ENCODE measurements around the gene KAT7. TPM values are rescaled to one million over a fixed set of nuclear protein-coding genes. Genes with fewer than 3 reads are reported as not detected.
A peak's percentile ranks its signal among the peaks of the same experiment; 100 is the strongest.

The KAT7 gene
- total RNA-seq, 1 donor from 2014 or later: 30.5 TPM

DNA sequence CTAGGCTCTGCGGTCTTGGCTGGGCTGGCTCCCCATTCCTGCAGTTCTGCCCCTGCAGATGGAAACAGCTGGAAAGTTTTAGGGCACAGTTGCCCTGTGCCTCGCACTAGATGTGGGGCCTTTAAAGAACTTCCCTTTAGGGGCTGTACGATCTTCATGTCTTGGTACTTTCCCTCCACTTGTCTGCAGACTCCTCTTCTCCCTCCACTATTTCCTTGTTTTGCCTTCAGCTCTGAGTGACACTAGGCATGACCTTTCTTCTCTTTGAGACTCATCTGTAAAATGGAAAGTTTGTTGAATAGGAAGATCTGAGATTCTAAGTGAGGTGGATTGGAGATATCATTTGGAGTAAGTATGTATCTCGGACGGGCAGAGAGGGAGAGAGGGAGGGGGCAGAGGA lies 65.6 kb downstream of the KAT7 start:
- no peak for DNase-seq (ENCODE audit: low read depth)
- TF ChIP-seq, protein P1, sequence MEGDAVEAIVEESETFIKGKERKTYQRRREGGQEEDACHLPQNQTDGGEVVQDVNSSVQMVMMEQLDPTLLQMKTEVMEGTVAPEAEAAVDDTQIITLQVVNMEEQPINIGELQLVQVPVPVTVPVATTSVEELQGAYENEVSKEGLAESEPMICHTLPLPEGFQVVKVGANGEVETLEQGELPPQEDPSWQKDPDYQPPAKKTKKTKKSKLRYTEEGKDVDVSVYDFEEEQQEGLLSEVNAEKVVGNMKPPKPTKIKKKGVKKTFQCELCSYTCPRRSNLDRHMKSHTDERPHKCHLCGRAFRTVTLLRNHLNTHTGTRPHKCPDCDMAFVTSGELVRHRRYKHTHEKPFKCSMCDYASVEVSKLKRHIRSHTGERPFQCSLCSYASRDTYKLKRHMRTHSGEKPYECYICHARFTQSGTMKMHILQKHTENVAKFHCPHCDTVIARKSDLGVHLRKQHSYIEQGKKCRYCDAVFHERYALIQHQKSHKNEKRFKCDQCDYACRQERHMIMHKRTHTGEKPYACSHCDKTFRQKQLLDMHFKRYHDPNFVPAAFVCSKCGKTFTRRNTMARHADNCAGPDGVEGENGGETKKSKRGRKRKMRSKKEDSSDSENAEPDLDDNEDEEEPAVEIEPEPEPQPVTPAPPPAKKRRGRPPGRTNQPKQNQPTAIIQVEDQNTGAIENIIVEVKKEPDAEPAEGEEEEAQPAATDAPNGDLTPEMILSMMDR (IDR thresholded peaks at IDR 0.05; ENCODE audit: insufficient read depth, low read length, poor library complexity, severe bottlenecking): no peak
- Histone ChIP-seq H3K36me3 (ENCODE audit: control insufficient read depth, insufficient read depth, low read length) (no peaks in the 10 kb centered on the region), H3K4me3 (ENCODE audit: low read depth, low read length) (no peak overlapping the region), H3K27me3 (ENCODE audit: control insufficient read depth, insufficient read depth, low read length) (peaks cover 11% of the 10 kb centered on the region)

GRCh38 chr17:49858796-49859195 lies 70.3 kb downstream of the KAT7 start:
- Histone ChIP-seq H3K36me3 (ENCODE audit: control insufficient read depth, insufficient read depth, low read length) (no peaks in the 10 kb centered on the region), H3K27me3 (ENCODE audit: control insufficient read depth, insufficient read depth, low read length) (peaks cover 8% of the 10 kb centered on the region), H3K4me3 (ENCODE audit: low read depth, low read length) (no peak overlapping the region)
- no peak for DNase-seq (ENCODE audit: low read depth)
- TF ChIP-seq, protein P1 (IDR thresholded peaks at IDR 0.05; ENCODE audit: insufficient read depth, low read length, poor library complexity, severe bottlenecking): no peak

GRCh38 chr17:49859991-49860953 lies 71.8 kb downstream of the KAT7 start:
- no peak for DNase-seq (ENCODE audit: low read depth)
- TF ChIP-seq, protein P1 (IDR thresholded peaks at IDR 0.05; ENCODE audit: insufficient read depth, low read length, poor library complexity, severe bottlenecking): peak; percentile 3
- peaks cover 11% of the 10 kb centered on the region for H3K27me3 ChIP-seq (ENCODE audit: control insufficient read depth, insufficient read depth, low read length)
- no peak overlapping the region for H3K4me3 ChIP-seq (ENCODE audit: low read depth, low read length)
- H3K36me3 ChIP-seq (ENCODE audit: control insufficient read depth, insufficient read depth, low read length): no peaks in the 10 kb centered on the region

GRCh38 chr17:49861150-49861884 lies 72.8 kb downstream of the KAT7 start:
- Histone ChIP-seq H3K4me3 (ENCODE audit: low read depth, low read length) (no peak overlapping the region), H3K36me3 (ENCODE audit: control insufficient read depth, insufficient read depth, low read length) (no peaks in the 10 kb centered on the region), H3K27me3 (ENCODE audit: control insufficient read depth, insufficient read depth, low read length) (peaks cover 10% of the 10 kb centered on the region)
- TF ChIP-seq, protein P1 (IDR thresholded peaks at IDR 0.05; ENCODE audit: insufficient read depth, low read length, poor library complexity, severe bottlenecking): peak; percentile 84
- DNase-seq (ENCODE audit: low read depth): no peak

GRCh38 chr17:49862781-49863331 lies 74.4 kb downstream of the KAT7 start:
- DNase-seq (ENCODE audit: low read depth): no peak
- TF ChIP-seq, protein P1 (IDR thresholded peaks at IDR 0.05; ENCODE audit: insufficient read depth, low read length, poor library complexity, severe bottlenecking): no peak

More at GRCh38 chr17:49862781-49863331, 74.4 kb downstream of the KAT7 start:
- peaks cover 13% of the 10 kb centered on the region for H3K27me3 ChIP-seq (ENCODE audit: control insufficient read depth, insufficient read depth, low read length)
- no peaks in the 10 kb centered on the region for H3K36me3 ChIP-seq (ENCODE audit: control insufficient read depth, insufficient read depth, low read length)
- H3K4me3 ChIP-seq (ENCODE audit: low read depth, low read length): no peak overlapping the region

Measured in kidney epithelial cell (primary cell).